GM10248 (cell line): ENCODE measurements around the gene MUC5AC.

Experiments
- CTCF ChIA-PET: fragments of 300-600 bp; sonication (Branson Sonifier 250); formaldehyde crosslinking; extraction: SDS; loops from one replicate; lab custom pipeline; 2021; ENCODE audit warnings: antibody characterized with exemption; lab: Yijun Ruan, JAX
- POLR2A ChIA-PET: fragments of 350-650 bp; sonication (Branson Sonifier 250); formaldehyde crosslinking; extraction: SDS; loops from one replicate; lab custom pipeline; 2020; ENCODE audit warnings: antibody characterized with exemption; lab: Yijun Ruan, JAX
- DNase-seq: peaks from one replicate; pipeline ENCODE4 v3.0.0; 2012; ENCODE audit errors: extremely low spot score
- CTCF ChIP-seq: IDR thresholded peaks from 2 replicates; pipeline ENCODE4 v1.5.1; 2012; ENCODE audit warnings: mild to moderate bottlenecking, low read depth; ENCODE audit errors: extremely low read depth, missing control alignments, control extremely low read depth

Gene MUC5AC

GRCh38 chr11:1228921-1229451, 71.2 kb downstream of the MUC5AC start:
- DNase-seq, result no peak
- TF ChIP-seq CTCF, result no peak
- POLR2A ChIA-PET, result no interaction called here
- CTCF ChIA-PET, result no interaction called here

GRCh38 chr11:1229471-1230120, 71.8 kb downstream of the MUC5AC start:
- TF ChIP-seq CTCF, result no peak
- ChIA-PET CTCF (no interaction called here), POLR2A (no interaction called here)
- no peak for DNase-seq

GRCh38 chr11:1230121-1230455, 72.3 kb downstream of the MUC5AC start:
- no peak for DNase-seq
- POLR2A ChIA-PET, result no interaction called here

GRCh38 chr11:1230456-1231395, 73.0 kb downstream of the MUC5AC start:
- POLR2A ChIA-PET, result no interaction called here
- TF ChIP-seq CTCF, result no peak
- DNase-seq, result no peak
- CTCF ChIA-PET, result interaction anchor here (0.7 kb wide), 1 partner anchor 9 kb away, joined by 3 read pairs; no protein-coding TSS in a partner anchor

More at GRCh38 chr11:1230121-1230455, 72.3 kb downstream of the MUC5AC start:
- TF ChIP-seq CTCF, result no peak
- CTCF ChIA-PET, result no interaction called here

GRCh38 chr11:1231396-1232020, 73.8 kb downstream of the MUC5AC start:
- TF ChIP-seq CTCF, result no peak
- CTCF ChIA-PET, result interaction anchor here (0.7 kb wide), 1 partner anchor 10 kb away, joined by 3 read pairs; no protein-coding TSS in a partner anchor
- POLR2A ChIA-PET, result no interaction called here

More at GRCh38 chr11:1231396-1232020, 73.8 kb downstream of the MUC5AC start:
- DNase-seq, result no peak
